SJSA1 (cell line): ENCODE measurements around the gene GPR3. TPM values are rescaled to one million over a fixed set of nuclear protein-coding genes. Genes with fewer than 3 reads are reported as not detected.

Source experiments
- DNase-seq, 2 experiments: peaks; one replicate each; pipeline ENCODE4 v3.0.0-alpha.2; 2015 to 2020; ENCODE audit warnings: low spot score in 2 of 2, low read depth in 1 of 2
- H3K27ac ChIP-seq: fragments of 250-450 bp; sonication (Bioruptor Pico); 2 replicates; pipeline ENCODE4 v1.5.1; 2020; ENCODE audit warnings: mild to moderate bottlenecking, moderate library complexity
- H3K27me3 ChIP-seq: fragments of 250-450 bp; sonication (Bioruptor Pico); replicated peaks from 2 replicates; pipeline ENCODE4 v1.5.1; 2020; ENCODE audit warnings: mild to moderate bottlenecking, moderate library complexity
- H3K36me3 ChIP-seq: fragments of 250-450 bp; sonication (Bioruptor Pico); 2 replicates; pipeline ENCODE4 v1.5.1; 2020; ENCODE audit warnings: mild to moderate bottlenecking
- H3K4me1 ChIP-seq: fragments of 250-450 bp; sonication (Bioruptor Pico); replicated peaks from 2 replicates; pipeline ENCODE4 v1.6.1; 2021; ENCODE audit warnings: mild to moderate bottlenecking
- H3K4me3 ChIP-seq: fragments of 250-450 bp; sonication (Bioruptor Pico); 2 replicates; pipeline ENCODE4 v1.5.1; 2020; ENCODE audit warnings: mild to moderate bottlenecking
- H3K9me3 ChIP-seq: fragments of 250-450 bp; sonication (Bioruptor Pico); replicated peaks from 2 replicates; pipeline ENCODE4 v1.5.1; 2020; ENCODE audit warnings: mild to moderate bottlenecking
- total RNA-seq: library from RNA; depleted of rRNA; stranded (reverse); fragments of >200 nt; shearing (Covaris generic); gene quantifications from 2 replicates; pipeline ENCODE4 v1.2.3, GENCODE V29; 2014

Gene GPR3
- total RNA-seq, 1 experiment from 2014 or later: 1.4 TPM

- Histone ChIP-seq H3K27me3 (no peaks in the 10 kb centered on the region), H3K4me1 (peaks cover 16% of the 10 kb centered on the region), H3K4me3 (no peak overlapping the region), H3K27ac (no peak overlapping the region), H3K36me3 (peaks cover 30% of the 10 kb centered on the region), H3K9me3 (no peaks in the 10 kb centered on the region)
- no peak for DNase-seq
Observed at GRCh38 chr1:27353629-27354028, 38.8 kb upstream of the GPR3 start.

- no peak for DNase-seq
- H3K4me1 ChIP-seq: no peaks in the 10 kb centered on the region
Observed at GRCh38 chr1:27355683-27356082, 36.7 kb upstream of the GPR3 start.

GRCh38 chr1:27356277-27356618, 36.2 kb upstream of the GPR3 start:
- Histone ChIP-seq H3K27me3 (no peaks in the 10 kb centered on the region), H3K4me3 (no peak overlapping the region), H3K9me3 (no peaks in the 10 kb centered on the region), H3K4me1 (no peaks in the 10 kb centered on the region), H3K27ac (no peak overlapping the region), H3K36me3 (peaks cover 41% of the 10 kb centered on the region)
- DNase-seq: no peak

More at GRCh38 chr1:27355683-27356082, 36.7 kb upstream of the GPR3 start:
- Histone ChIP-seq H3K4me3 (no peak overlapping the region), H3K36me3 (peaks cover 35% of the 10 kb centered on the region), H3K9me3 (no peaks in the 10 kb centered on the region), H3K27me3 (no peaks in the 10 kb centered on the region), H3K27ac (no peak overlapping the region)

- no peak overlapping the region for H3K27ac ChIP-seq
- H3K27me3 ChIP-seq: no peaks in the 10 kb centered on the region
- DNase-seq: no peak
- no peaks in the 10 kb centered on the region for H3K9me3 ChIP-seq
- H3K4me3 ChIP-seq: no peak overlapping the region
- peaks cover 44% of the 10 kb centered on the region for H3K36me3 ChIP-seq
- no peaks in the 10 kb centered on the region for H3K4me1 ChIP-seq
Observed at GRCh38 chr1:27356619-27357280, 35.7 kb upstream of the GPR3 start.

GRCh38 chr1:27357281-27358037, 35.0 kb upstream of the GPR3 start:
- Histone ChIP-seq H3K4me3 (no peak overlapping the region), H3K27ac (no peak overlapping the region), H3K36me3 (peaks cover 49% of the 10 kb centered on the region), H3K27me3 (no peaks in the 10 kb centered on the region), H3K4me1 (no peaks in the 10 kb centered on the region), H3K9me3 (no peaks in the 10 kb centered on the region)
- DNase-seq: peak; percentile 45 to 65

GRCh38 chr1:27358038-27358927, 34.1 kb upstream of the GPR3 start:
- DNase-seq: no peak
- Histone ChIP-seq H3K27me3 (no peaks in the 10 kb centered on the region), H3K4me3 (no peak overlapping the region), H3K27ac (no peak overlapping the region), H3K4me1 (no peaks in the 10 kb centered on the region), H3K9me3 (no peaks in the 10 kb centered on the region), H3K36me3 (peaks cover 56% of the 10 kb centered on the region)

- Histone ChIP-seq H3K27me3 (no peaks in the 10 kb centered on the region), H3K27ac (no peak overlapping the region), H3K4me1 (no peaks in the 10 kb centered on the region), H3K4me3 (no peak overlapping the region), H3K9me3 (no peaks in the 10 kb centered on the region), H3K36me3 (peaks cover 62% of the 10 kb centered on the region)
- DNase-seq: no peak
Observed at GRCh38 chr1:27358928-27359313, 33.5 kb upstream of the GPR3 start.

- no peaks in the 10 kb centered on the region for H3K27me3 ChIP-seq
- peaks cover 71% of the 10 kb centered on the region for H3K36me3 ChIP-seq
- H3K4me3 ChIP-seq: no peak overlapping the region
- peaks cover 3% of the 10 kb centered on the region for H3K4me1 ChIP-seq
- DNase-seq: no peak
- H3K9me3 ChIP-seq: no peaks in the 10 kb centered on the region
- H3K27ac ChIP-seq: no peak overlapping the region
Observed at GRCh38 chr1:27359822-27360158, 32.6 kb upstream of the GPR3 start.

GRCh38 chr1:27360159-27361043, 32.0 kb upstream of the GPR3 start:
- H3K27me3 ChIP-seq: no peaks in the 10 kb centered on the region
- H3K36me3 ChIP-seq: peaks cover 69% of the 10 kb centered on the region
- no peak overlapping the region for H3K27ac ChIP-seq
- H3K4me1 ChIP-seq: peaks cover 9% of the 10 kb centered on the region
- no peak for DNase-seq
- H3K4me3 ChIP-seq: no peak overlapping the region
- no peaks in the 10 kb centered on the region for H3K9me3 ChIP-seq

- no peaks in the 10 kb centered on the region for H3K27me3 ChIP-seq
- no peak overlapping the region for H3K27ac ChIP-seq
- peaks cover 9% of the 10 kb centered on the region for H3K4me1 ChIP-seq
- no peak for DNase-seq
- H3K4me3 ChIP-seq: no peak overlapping the region
- H3K9me3 ChIP-seq: no peaks in the 10 kb centered on the region
- H3K36me3 ChIP-seq: peaks cover 63% of the 10 kb centered on the region
Observed at GRCh38 chr1:27361044-27361402, 31.4 kb upstream of the GPR3 start.

- H3K27ac ChIP-seq: no peak overlapping the region
- DNase-seq: no peak
- no peak overlapping the region for H3K4me3 ChIP-seq
- no peaks in the 10 kb centered on the region for H3K9me3 ChIP-seq
- no peaks in the 10 kb centered on the region for H3K27me3 ChIP-seq
- peaks cover 9% of the 10 kb centered on the region for H3K4me1 ChIP-seq
- H3K36me3 ChIP-seq: peaks cover 59% of the 10 kb centered on the region
Observed at GRCh38 chr1:27361553-27361952, 30.9 kb upstream of the GPR3 start.

GRCh38 chr1:27363766-27364695, 28.4 kb upstream of the GPR3 start:
- peaks cover 17% of the 10 kb centered on the region for H3K4me1 ChIP-seq
- no peak overlapping the region for H3K4me3 ChIP-seq
- no peaks in the 10 kb centered on the region for H3K9me3 ChIP-seq
- H3K36me3 ChIP-seq: peaks cover 42% of the 10 kb centered on the region
- no peak for DNase-seq
- H3K27me3 ChIP-seq: no peaks in the 10 kb centered on the region
- H3K27ac ChIP-seq: no peak overlapping the region
